Ishikawa (cell line): ENCODE measurements around the gene FAAP20.

Experiments
- CEBPB ChIP-seq: IDR thresholded peaks from 2 replicates; pipeline ENCODE4 v1.6.1; 2012
- CREB1 ChIP-seq: IDR thresholded peaks from 2 replicates; pipeline ENCODE4 v1.6.1; 2012; ENCODE audit warnings: low read depth
- EGR1 ChIP-seq: IDR thresholded peaks from 2 replicates; pipeline ENCODE4 v1.6.1; 2012
- EP300 ChIP-seq: IDR thresholded peaks from 2 replicates; pipeline ENCODE4 v1.6.1; 2012; ENCODE audit warnings: borderline replicate concordance
- FOXM1 ChIP-seq: IDR thresholded peaks from 2 replicates; pipeline ENCODE4 v1.6.1; 2012; ENCODE audit warnings: low read depth, borderline replicate concordance
- NFIC ChIP-seq: IDR thresholded peaks from 2 replicates; pipeline ENCODE4 v1.6.1; 2012
- RAD21 ChIP-seq: IDR thresholded peaks from 2 replicates; pipeline ENCODE4 v1.6.1; 2012; ENCODE audit warnings: low read depth
- TAF1 ChIP-seq: IDR thresholded peaks from 2 replicates; pipeline ENCODE4 v1.6.1; 2012; ENCODE audit warnings: low read depth, mild to moderate bottlenecking
- TCF12 ChIP-seq: IDR thresholded peaks from 2 replicates; pipeline ENCODE4 v1.6.1; 2012; ENCODE audit warnings: low read depth
- TEAD4 ChIP-seq: IDR thresholded peaks from 2 replicates; pipeline ENCODE4 v1.6.1; 2012
- USF1 ChIP-seq: IDR thresholded peaks from 2 replicates; pipeline ENCODE4 v1.6.1; 2012
- YY1 ChIP-seq: IDR thresholded peaks from 2 replicates; pipeline ENCODE4 v1.6.1; 2012; ENCODE audit warnings: low read depth
- ZBTB7A ChIP-seq: IDR thresholded peaks from 2 replicates; pipeline ENCODE4 v1.6.1; 2012; ENCODE audit warnings: low read depth
- TF ChIP-seq, protein P1 (sequence below): IDR thresholded peaks from 2 replicates; pipeline ENCODE4 v1.6.1; 2012
- TF ChIP-seq, protein P2 (sequence below): IDR thresholded peaks from 2 replicates; pipeline ENCODE4 v1.6.1; 2012; ENCODE audit warnings: low read depth, mild to moderate bottlenecking

FAAP20 gene

DNA sequence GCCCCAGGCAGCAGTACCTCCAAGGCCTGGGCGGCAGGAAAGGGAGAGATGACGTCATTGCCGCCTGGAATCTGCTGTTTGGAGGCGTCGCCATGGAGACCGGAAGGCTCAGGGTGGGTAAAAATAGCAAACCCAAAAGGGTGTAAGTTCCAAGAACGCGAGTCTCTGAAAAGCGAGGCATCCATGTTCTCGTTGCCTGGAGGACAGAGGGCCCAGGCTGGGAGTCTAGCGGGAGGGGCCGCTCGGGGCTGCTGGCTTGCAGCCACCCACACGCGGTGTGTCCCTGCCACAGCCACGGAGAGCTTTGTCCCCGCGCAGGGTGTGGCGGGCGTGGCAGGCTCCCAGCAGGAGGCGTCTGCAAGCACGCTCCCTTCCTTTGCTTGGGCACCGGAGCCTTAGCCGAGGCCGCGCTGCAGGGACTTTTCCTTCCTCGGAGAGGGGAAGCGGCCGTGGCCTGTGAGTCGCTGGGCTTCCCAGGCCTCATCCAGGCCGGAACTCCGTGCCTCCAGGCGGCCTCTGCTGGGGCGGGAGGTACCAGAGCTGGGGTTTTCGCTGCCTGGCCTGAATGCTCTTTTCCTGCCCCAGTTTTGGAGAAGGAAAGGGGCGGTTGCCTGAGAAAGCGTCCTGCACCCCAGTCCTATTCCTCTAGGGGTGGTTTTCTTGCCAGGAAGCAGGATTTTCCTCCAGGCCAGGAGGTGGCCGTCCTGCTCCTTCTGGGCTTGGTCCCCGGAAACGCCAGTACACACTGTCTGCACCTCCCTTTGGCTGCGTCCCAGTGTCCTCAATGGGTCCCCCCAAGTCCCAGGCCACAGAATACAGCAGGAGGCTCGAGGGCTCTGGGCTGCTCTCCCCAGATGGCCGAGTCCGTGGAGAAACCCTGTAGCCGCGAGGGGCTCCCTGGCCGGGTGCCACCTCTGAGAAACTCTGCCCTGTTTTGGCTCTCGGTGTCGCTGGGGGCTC is 18.2 kb upstream of the FAAP20 start:
- TF ChIP-seq EP300 (peak; percentile 48; the same call in 1 of the 2 replicates), FOXM1 (no peak), CEBPB (no peak), ZBTB7A (peak; percentile 36; the same call in 1 of the 2 replicates), TCF12 (0 out of 2 replicates have a peak, but pooled peaks have one; percentile 20), CREB1 (peak; percentile 28; the same call in 1 of the 2 replicates), NFIC (peak; percentile 65), USF1 (no peak), RAD21 (peak; percentile 33; the same call in 1 of the 2 replicates), TAF1 (peak; percentile 43; the same call in 1 of the 2 replicates), EGR1 (no peak), TEAD4 (peak; percentile 60), YY1 (peak; percentile 57; the same call in 1 of the 2 replicates)
- TF ChIP-seq, protein P1, sequence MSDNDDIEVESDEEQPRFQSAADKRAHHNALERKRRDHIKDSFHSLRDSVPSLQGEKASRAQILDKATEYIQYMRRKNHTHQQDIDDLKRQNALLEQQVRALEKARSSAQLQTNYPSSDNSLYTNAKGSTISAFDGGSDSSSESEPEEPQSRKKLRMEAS = peak; percentile 74
- TF ChIP-seq, protein P2, sequence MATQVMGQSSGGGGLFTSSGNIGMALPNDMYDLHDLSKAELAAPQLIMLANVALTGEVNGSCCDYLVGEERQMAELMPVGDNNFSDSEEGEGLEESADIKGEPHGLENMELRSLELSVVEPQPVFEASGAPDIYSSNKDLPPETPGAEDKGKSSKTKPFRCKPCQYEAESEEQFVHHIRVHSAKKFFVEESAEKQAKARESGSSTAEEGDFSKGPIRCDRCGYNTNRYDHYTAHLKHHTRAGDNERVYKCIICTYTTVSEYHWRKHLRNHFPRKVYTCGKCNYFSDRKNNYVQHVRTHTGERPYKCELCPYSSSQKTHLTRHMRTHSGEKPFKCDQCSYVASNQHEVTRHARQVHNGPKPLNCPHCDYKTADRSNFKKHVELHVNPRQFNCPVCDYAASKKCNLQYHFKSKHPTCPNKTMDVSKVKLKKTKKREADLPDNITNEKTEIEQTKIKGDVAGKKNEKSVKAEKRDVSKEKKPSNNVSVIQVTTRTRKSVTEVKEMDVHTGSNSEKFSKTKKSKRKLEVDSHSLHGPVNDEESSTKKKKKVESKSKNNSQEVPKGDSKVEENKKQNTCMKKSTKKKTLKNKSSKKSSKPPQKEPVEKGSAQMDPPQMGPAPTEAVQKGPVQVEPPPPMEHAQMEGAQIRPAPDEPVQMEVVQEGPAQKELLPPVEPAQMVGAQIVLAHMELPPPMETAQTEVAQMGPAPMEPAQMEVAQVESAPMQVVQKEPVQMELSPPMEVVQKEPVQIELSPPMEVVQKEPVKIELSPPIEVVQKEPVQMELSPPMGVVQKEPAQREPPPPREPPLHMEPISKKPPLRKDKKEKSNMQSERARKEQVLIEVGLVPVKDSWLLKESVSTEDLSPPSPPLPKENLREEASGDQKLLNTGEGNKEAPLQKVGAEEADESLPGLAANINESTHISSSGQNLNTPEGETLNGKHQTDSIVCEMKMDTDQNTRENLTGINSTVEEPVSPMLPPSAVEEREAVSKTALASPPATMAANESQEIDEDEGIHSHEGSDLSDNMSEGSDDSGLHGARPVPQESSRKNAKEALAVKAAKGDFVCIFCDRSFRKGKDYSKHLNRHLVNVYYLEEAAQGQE = no peak

DNA sequence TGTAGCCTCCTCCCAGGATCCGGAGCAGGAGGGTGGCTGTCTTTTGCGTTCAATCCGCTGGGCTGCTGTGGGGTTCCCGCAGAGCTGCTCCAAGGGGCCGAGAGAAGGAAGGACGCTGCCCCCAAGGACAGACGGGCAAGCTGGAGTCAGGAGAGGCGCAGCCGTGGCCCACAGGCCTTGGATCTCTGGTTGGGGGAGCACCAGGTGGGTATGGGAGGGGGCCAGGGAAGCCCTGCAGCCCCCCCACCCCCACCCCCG is 17.6 kb upstream of the FAAP20 start:
- TF ChIP-seq EGR1 = no peak
- no peak for TF ChIP-seq CREB1
- no peak for TF ChIP-seq CEBPB
- no peak for TF ChIP-seq NFIC

DNA sequence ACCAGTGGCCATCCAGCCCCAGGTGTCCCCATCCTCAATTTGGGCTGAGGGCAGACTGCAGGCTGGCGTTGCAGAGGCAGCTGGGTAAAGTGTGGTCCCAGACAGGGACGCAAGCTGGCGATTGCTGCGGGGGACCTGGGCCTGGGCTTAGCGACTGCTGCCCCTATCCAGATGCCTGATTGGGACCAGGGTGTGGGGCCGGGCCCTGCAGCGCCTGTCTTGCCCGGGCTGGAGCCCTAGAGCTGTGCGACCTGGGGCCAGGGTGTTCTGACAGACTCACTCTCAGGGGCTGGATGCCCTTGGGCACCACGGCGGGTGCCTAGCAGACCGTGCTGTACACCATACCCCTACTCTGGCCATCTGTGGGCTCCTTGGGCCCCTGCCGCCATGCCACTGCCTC is 16.2 kb upstream of the FAAP20 start:
- TF ChIP-seq RAD21 = no peak

GRCh38 chr1:2210084-2210653 is 15.6 kb upstream of the FAAP20 start:
- TF ChIP-seq CREB1 = no peak
- TF ChIP-seq, protein P1 = no peak
- no peak for TF ChIP-seq USF1
- TF ChIP-seq EP300 = no peak
- TF ChIP-seq, protein P2 = no peak
- TF ChIP-seq EGR1 = no peak
- TF ChIP-seq RAD21 = no peak
- no peak for TF ChIP-seq CEBPB
- TF ChIP-seq NFIC = no peak
- no peak for TF ChIP-seq TAF1

GRCh38 chr1:2209400-2210083 is 15.0 kb upstream of the FAAP20 start:
- TF ChIP-seq RAD21 = no peak
- TF ChIP-seq, protein P2 = no peak
- TF ChIP-seq ZBTB7A = no peak
